ENCODE measurements around the gene FBLN2. TPM values are rescaled to one million over a fixed set of nuclear protein-coding genes. Genes with fewer than 3 reads are reported as not detected.

The FBLN2 gene
- polyA plus RNA-seq, 1 of the 3 experiments (the other 2 are of a cell fraction), result 5.2 TPM

DNA sequence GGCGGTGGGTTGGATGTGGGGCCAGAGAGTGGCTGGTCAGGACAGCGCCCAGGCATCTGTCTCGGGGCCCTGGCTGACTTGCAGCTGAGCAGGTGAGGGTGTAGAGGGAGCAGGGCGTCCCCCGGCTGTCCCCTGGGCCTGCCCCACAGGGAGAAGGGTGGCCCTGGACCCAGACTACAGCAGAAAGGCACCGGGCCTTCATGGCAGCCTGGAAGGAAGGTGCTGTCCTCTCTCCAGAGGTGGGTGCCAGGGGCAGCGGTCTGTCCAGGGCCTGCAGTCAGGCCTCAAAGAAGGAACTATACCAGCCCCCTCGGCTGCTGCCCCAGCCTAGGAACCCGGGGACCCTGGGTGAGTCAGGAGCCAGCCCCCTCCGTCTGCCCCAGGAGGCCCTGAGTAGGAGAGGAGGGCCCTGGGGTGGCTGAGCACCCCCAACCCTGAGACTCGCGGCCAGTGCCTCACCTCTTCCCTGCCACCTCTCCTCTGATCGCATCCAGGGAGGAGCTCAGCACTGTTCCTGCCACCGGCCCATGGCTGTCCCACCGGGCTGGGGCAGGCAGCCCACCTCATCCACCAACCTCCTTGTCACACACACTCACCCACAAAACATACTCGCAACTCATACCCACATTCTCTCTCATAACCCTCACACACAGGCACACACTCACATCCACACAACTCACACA is 133.5 kb downstream of the FBLN2 start:
- Histone ChIP-seq H3K27me3 (ENCODE audit: insufficient read depth) (no peaks in the 10 kb centered on the region), H3K9ac (no peak overlapping the region), H3K9me2 (no peaks in the 10 kb centered on the region), H3K79me2 (ENCODE audit: insufficient read depth) (no peaks in the 10 kb centered on the region), H3K4me1 (ENCODE audit: control insufficient read depth in 1 of 2, insufficient read depth in 2 of 2, low read depth in 1 of 2, low read length in 1 of 2) (peaks cover 0 to 2% of the 10 kb centered on the region in 2 experiments; a peak in 1 of 4 replicates), H3K4me2 (no peak overlapping the region), H3F3A (replicated peaks; ENCODE audit: insufficient read depth) (no peaks in the 10 kb centered on the region), H3K4me3 (ENCODE audit: low read depth in 2 of 2, low read length in 1 of 2) (no peak overlapping the region), H3K9me3 (no peaks in the 10 kb centered on the region), H3K27ac (ENCODE audit: low read depth in 2 of 2, low read length in 1 of 2) (no peak overlapping the region), H2AFZ (ENCODE audit: low read depth) (no peak overlapping the region), H3K36me3 (replicated peaks in 1 of 2; ENCODE audit: control insufficient read depth in 1 of 2, insufficient read depth in 2 of 2, low read length in 1 of 2) (no peaks in the 10 kb centered on the region), H4K20me1 (ENCODE audit: insufficient read depth) (no peaks in the 10 kb centered on the region)
- WGBS (ENCODE audit: low lambda C conversion rate), result 69% methylated on average over 8 of the region's 16 CpGs
- DNase-seq, result no peak
- TF ChIP-seq MEF2A (IDR thresholded peaks at IDR 0.05; ENCODE audit: borderline replicate concordance, low read depth), result no peak
- no peak for TF ChIP-seq JUND (IDR thresholded peaks at IDR 0.05)
- TF ChIP-seq RCOR1 (IDR thresholded peaks at IDR 0.05; ENCODE audit: low read length), result no peak
- no peak for TF ChIP-seq EP300 (IDR thresholded peaks at IDR 0.05; ENCODE audit: borderline replicate concordance in 1 of 2, low read depth in 1 of 2, low read length in 1 of 2)
- no peak for TF ChIP-seq YY1 (IDR thresholded peaks at IDR 0.05; ENCODE audit: low read depth)
- TF ChIP-seq EZH2phosphoT487 (IDR thresholded peaks at IDR 0.05; ENCODE audit: borderline replicate concordance, low read depth), result no peak
- no peak for TF ChIP-seq NRF1 (IDR thresholded peaks at IDR 0.05; ENCODE audit: low read depth, low read length)
- ChIA-PET POLR2A (interaction anchor here (0.6 kb wide), 1 partner anchor 135 kb away, joined by 3 read pairs; no protein-coding TSS in a partner anchor), CTCF (interaction anchor here (1.8 kb wide), 1 partner anchor 198 kb away, joined by 7 read pairs; the partner anchor contains the start of gene WNT7A)

DNA sequence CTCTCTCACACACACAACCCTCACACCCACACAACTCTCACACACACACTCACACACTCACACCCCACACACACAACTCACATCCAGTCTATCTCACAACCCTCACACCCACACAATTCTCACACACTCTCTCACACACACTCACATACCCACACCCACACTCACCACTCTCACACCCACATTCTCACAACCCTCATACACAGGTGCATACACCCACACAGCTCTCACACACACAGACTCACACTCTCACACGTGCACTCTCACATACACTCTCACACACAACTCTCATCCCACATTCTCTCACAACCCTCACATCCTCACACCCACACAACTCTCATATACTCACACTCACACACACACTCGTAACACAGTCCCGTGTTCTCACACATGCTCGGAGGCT is 134.4 kb downstream of the FBLN2 start:
- ChIA-PET CTCF (interaction anchor here (1.8 to 1.9 kb wide), 2 partner anchors 197 to 202 kb away, joined by 5 to 7 read pairs; partner anchors contain the start of gene WNT7A), POLR2A (interaction anchor here (0.6 kb wide), 1 partner anchor 136 kb away, joined by 3 read pairs; no protein-coding TSS in a partner anchor)
- Histone ChIP-seq H3F3A (replicated peaks; ENCODE audit: insufficient read depth) (no peaks in the 10 kb centered on the region), H3K27me3 (ENCODE audit: insufficient read depth) (no peaks in the 10 kb centered on the region), H4K20me1 (ENCODE audit: insufficient read depth) (no peaks in the 10 kb centered on the region), H3K4me1 (ENCODE audit: control insufficient read depth in 1 of 2, insufficient read depth in 2 of 2, low read depth in 1 of 2, low read length in 1 of 2) (peaks cover 0 to 2% of the 10 kb centered on the region in 2 experiments; a peak in 1 of 4 replicates), H3K9me3 (no peaks in the 10 kb centered on the region), H3K4me3 (ENCODE audit: low read depth in 2 of 2, low read length in 1 of 2) (no peak overlapping the region), H3K36me3 (replicated peaks in 1 of 2; ENCODE audit: control insufficient read depth in 1 of 2, insufficient read depth in 2 of 2, low read length in 1 of 2) (no peaks in the 10 kb centered on the region), H3K9ac (no peak overlapping the region), H2AFZ (ENCODE audit: low read depth) (no peak overlapping the region), H3K79me2 (ENCODE audit: insufficient read depth) (no peaks in the 10 kb centered on the region), H3K9me2 (no peaks in the 10 kb centered on the region), H3K4me2 (no peak overlapping the region), H3K27ac (ENCODE audit: low read depth in 2 of 2, low read length in 1 of 2) (no peak overlapping the region)
- DNase-seq, result no peak
- WGBS (ENCODE audit: low lambda C conversion rate), result 53% methylated on average over 4 of the region's 4 CpGs
- no peak for TF ChIP-seq MAX (IDR thresholded peaks at IDR 0.05; ENCODE audit: low read depth)
- no peak for TF ChIP-seq JUND (IDR thresholded peaks at IDR 0.05)
- TF ChIP-seq MXI1 (IDR thresholded peaks at IDR 0.05; ENCODE audit: low read depth, low read length), result no peak
- no peak for TF ChIP-seq ELF1 (IDR thresholded peaks at IDR 0.05)
- TF ChIP-seq, protein P1, sequence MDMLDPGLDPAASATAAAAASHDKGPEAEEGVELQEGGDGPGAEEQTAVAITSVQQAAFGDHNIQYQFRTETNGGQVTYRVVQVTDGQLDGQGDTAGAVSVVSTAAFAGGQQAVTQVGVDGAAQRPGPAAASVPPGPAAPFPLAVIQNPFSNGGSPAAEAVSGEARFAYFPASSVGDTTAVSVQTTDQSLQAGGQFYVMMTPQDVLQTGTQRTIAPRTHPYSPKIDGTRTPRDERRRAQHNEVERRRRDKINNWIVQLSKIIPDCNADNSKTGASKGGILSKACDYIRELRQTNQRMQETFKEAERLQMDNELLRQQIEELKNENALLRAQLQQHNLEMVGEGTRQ (IDR thresholded peaks at IDR 0.05; ENCODE audit: borderline replicate concordance, low read depth, low read length), result no peak
- TF ChIP-seq POLR2AphosphoS5 (IDR thresholded peaks at IDR 0.05; ENCODE audit: low read depth, low read length), result no peak
- TF ChIP-seq USF1 (IDR thresholded peaks at IDR 0.05; ENCODE audit: borderline replicate concordance, low read depth), result no peak
- TF ChIP-seq FOSL2 (IDR thresholded peaks at IDR 0.05; ENCODE audit: borderline replicate concordance, low read depth), result no peak
- TF ChIP-seq GATA2 (CRISPR knock-in tag; IDR thresholded peaks at IDR 0.05), result no peak
- TF ChIP-seq RXRA (IDR thresholded peaks at IDR 0.05; ENCODE audit: borderline replicate concordance, low read depth), result no peak
- TF ChIP-seq NFIC (IDR thresholded peaks at IDR 0.05; ENCODE audit: borderline replicate concordance), result no peak

Measured in SK-N-SH (cell line).